ENCODE measurements around the gene LGR6. TPM values are rescaled to one million over a fixed set of nuclear protein-coding genes. Genes with fewer than 3 reads are reported as not detected.

LGR6 gene
- total and polyA plus RNA-seq, 10 of the 15 experiments (the other 5 are each of a cell fraction or from before 2014, with no cell fraction given), result not detected

- TF ChIP-seq, protein P1, sequence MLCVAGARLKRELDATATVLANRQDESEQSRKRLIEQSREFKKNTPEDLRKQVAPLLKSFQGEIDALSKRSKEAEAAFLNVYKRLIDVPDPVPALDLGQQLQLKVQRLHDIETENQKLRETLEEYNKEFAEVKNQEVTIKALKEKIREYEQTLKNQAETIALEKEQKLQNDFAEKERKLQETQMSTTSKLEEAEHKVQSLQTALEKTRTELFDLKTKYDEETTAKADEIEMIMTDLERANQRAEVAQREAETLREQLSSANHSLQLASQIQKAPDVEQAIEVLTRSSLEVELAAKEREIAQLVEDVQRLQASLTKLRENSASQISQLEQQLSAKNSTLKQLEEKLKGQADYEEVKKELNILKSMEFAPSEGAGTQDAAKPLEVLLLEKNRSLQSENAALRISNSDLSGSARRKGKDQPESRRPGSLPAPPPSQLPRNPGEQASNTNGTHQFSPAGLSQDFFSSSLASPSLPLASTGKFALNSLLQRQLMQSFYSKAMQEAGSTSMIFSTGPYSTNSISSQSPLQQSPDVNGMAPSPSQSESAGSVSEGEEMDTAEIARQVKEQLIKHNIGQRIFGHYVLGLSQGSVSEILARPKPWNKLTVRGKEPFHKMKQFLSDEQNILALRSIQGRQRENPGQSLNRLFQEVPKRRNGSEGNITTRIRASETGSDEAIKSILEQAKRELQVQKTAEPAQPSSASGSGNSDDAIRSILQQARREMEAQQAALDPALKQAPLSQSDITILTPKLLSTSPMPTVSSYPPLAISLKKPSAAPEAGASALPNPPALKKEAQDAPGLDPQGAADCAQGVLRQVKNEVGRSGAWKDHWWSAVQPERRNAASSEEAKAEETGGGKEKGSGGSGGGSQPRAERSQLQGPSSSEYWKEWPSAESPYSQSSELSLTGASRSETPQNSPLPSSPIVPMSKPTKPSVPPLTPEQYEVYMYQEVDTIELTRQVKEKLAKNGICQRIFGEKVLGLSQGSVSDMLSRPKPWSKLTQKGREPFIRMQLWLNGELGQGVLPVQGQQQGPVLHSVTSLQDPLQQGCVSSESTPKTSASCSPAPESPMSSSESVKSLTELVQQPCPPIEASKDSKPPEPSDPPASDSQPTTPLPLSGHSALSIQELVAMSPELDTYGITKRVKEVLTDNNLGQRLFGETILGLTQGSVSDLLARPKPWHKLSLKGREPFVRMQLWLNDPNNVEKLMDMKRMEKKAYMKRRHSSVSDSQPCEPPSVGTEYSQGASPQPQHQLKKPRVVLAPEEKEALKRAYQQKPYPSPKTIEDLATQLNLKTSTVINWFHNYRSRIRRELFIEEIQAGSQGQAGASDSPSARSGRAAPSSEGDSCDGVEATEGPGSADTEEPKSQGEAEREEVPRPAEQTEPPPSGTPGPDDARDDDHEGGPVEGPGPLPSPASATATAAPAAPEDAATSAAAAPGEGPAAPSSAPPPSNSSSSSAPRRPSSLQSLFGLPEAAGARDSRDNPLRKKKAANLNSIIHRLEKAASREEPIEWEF (IDR thresholded peaks at IDR 0.05; ENCODE audit: insufficient replicate concordance, low read depth, low read length), result no peak
- TF ChIP-seq SREBF2 (IDR thresholded peaks at IDR 0.05; ENCODE audit: low read length) (no peak), CHD1 (IDR thresholded peaks at IDR 0.05; ENCODE audit: low read depth, low read length) (no peak), MYC (IDR thresholded peaks at IDR 0.05; ENCODE audit: insufficient read depth, insufficient read length, insufficient replicate concordance, low read length, severe bottlenecking) (no peak), FOXM1 (IDR thresholded peaks at IDR 0.05; ENCODE audit: low read depth, low read length) (no peak), RUNX3 (IDR thresholded peaks at IDR 0.05; ENCODE audit: low read length) (no peak), PKNOX1 (IDR thresholded peaks at IDR 0.05) (no peak), GABPA (IDR thresholded peaks at IDR 0.05; ENCODE audit: low read depth) (no peak), KAT2A (conservative IDR thresholded peaks at IDR 0.05; ENCODE audit: control insufficient read depth, low read depth, low read length) (no peak), JUNB (IDR thresholded peaks at IDR 0.05) (no peak), RBBP5 (conservative IDR thresholded peaks at IDR 0.05) (no peak)
These were observed 39.3 kb upstream of the LGR6 start (continued) for GRCh38 chr1:202154148-202154765.
